Uterus (tissue), 4 donors: Measurements from ENCODE around the gene DRD3. TPM values are rescaled to one million over a fixed set of nuclear protein-coding genes. Genes with fewer than 3 reads are reported as not detected.

Experiments used
- DNase-seq, 2 donors: peaks; one replicate each; pipeline ENCODE4 v3.0.0-alpha.2; 2019 to 2020
- H3K27ac ChIP-seq, 2 donors: fragments of 200-600 bp; sonication (generic); 1 replicate in 1 of 2; 2 replicates in 1 of 2; pipeline ENCODE4 v1.5.1; 2016 to 2018
- H3K27me3 ChIP-seq, 2 donors: fragments of 200-600 bp; sonication (generic); one replicate each; pipeline ENCODE4 v1.5.1; 2018 to 2019; ENCODE audit warnings: control low read depth in 1 of 2
- H3K36me3 ChIP-seq, 2 donors: fragments of 200-600 bp; sonication (generic); one replicate each; pipeline ENCODE4 v1.5.1; 2019; ENCODE audit warnings: control low read depth in 1 of 2
- H3K4me1 ChIP-seq, 2 donors: fragments of 200-600 bp; sonication (generic); one replicate each; pipeline ENCODE4 v1.5.1; 2018 to 2019; ENCODE audit warnings: control low read depth in 1 of 2
- H3K4me3 ChIP-seq, 2 donors: fragments of 200-600 bp; sonication (generic); 1 replicate in 1 of 2; 2 replicates in 1 of 2; pipeline ENCODE4 v1.5.1; 2018 to 2019; ENCODE audit warnings: mild to moderate bottlenecking in 1 of 2
- H3K9me3 ChIP-seq, 2 donors: fragments of 200-600 bp; sonication (generic); one replicate each; pipeline ENCODE4 v1.5.1; 2019; ENCODE audit warnings: control low read depth in 1 of 2
- POLR2A ChIP-seq, 2 donors: fragments of 450-650 bp; IDR thresholded peaks; one replicate each; pipeline ENCODE4 v1.6.1; 2016; ENCODE audit warnings: antibody characterized with exemption in 2 of 2, mild to moderate bottlenecking in 1 of 2, moderate library complexity in 1 of 2
- intact Hi-C: fragments of 100-400 bp; cut with DNase I; formaldehyde crosslinking; loops from one replicate; pipeline ENCODE4 v1.15.1; 2023; ENCODE audit warnings: low total_unique reads
- total RNA-seq, 4 donors: library from RNA; depleted of rRNA in 3 of 4; stranded (reverse); fragments of >200 nt in 3 of 4; gene quantifications; one replicate each; pipeline versions ENCODE4 v1.1.0 to v1.2.4, GENCODE V29; 2014 to 2023
- TF ChIP-seq, protein P1 (sequence below), 4 experiments: fragments of 200-600 bp in 2 of 4; fragments of 450-650 bp in 2 of 4; sonication (generic) in 2 of 4; IDR thresholded peaks; one replicate each; pipeline ENCODE4 v1.5.1; 2016 to 2019; ENCODE audit warnings: antibody characterized with exemption in 4 of 4, mild to moderate bottlenecking in 2 of 4, moderate library complexity in 1 of 4
- donor health status: DM: yes; HTN: yes; CAD: no.

Gene DRD3
- total RNA-seq, 4 donors from 2014 or later = not detected

DNA sequence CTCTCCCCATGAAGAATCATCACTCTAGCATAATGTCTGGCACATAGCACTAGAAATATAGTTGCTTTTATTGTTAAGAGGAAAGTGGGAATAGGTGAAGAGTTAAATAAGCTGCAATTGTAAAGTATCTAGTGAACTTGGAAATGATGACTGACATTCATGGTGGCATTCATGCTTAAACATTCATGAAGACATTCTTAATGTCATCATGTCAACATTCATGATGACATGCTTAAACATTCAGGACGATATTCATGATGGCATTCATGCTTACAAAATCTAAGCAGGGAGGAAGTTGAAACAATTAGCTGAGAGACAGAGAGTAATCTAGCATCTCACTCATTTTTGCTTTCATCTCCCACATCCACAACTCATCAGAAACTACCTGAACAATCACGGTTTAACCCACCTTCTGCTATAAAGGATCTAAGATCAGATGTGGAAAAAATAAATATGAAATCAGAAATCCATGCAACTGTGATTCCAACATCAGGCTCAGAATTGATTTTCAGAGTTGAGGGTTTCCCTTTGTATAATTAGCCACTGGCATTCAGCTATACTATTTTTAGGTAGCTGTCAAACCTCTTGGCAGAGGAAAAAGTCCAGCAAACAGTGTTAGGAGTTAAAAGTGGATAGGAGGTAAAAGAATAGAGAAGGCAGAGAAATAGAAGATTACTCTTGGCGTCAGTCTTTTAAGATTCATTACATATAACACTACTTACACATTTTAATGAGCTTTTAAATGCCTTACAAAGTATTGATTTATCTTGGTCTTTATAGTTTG, 3.5 kb downstream of the DRD3 start:
- H3K27me3 ChIP-seq = no peaks in the 10 kb centered on the region
- no peak overlapping the region for H3K4me3 ChIP-seq
- DNase-seq = no peak
- no peaks in the 10 kb centered on the region for H3K4me1 ChIP-seq
- H3K27ac ChIP-seq = no peak overlapping the region
- intact Hi-C loops = no loop called here
- no peaks in the 10 kb centered on the region for H3K9me3 ChIP-seq
- TF ChIP-seq POLR2A (IDR thresholded peaks at IDR 0.05) = no peak
- TF ChIP-seq, protein P1, sequence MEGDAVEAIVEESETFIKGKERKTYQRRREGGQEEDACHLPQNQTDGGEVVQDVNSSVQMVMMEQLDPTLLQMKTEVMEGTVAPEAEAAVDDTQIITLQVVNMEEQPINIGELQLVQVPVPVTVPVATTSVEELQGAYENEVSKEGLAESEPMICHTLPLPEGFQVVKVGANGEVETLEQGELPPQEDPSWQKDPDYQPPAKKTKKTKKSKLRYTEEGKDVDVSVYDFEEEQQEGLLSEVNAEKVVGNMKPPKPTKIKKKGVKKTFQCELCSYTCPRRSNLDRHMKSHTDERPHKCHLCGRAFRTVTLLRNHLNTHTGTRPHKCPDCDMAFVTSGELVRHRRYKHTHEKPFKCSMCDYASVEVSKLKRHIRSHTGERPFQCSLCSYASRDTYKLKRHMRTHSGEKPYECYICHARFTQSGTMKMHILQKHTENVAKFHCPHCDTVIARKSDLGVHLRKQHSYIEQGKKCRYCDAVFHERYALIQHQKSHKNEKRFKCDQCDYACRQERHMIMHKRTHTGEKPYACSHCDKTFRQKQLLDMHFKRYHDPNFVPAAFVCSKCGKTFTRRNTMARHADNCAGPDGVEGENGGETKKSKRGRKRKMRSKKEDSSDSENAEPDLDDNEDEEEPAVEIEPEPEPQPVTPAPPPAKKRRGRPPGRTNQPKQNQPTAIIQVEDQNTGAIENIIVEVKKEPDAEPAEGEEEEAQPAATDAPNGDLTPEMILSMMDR (IDR thresholded peaks at IDR 0.05) = no peak
- H3K36me3 ChIP-seq = no peaks in the 10 kb centered on the region

DNA sequence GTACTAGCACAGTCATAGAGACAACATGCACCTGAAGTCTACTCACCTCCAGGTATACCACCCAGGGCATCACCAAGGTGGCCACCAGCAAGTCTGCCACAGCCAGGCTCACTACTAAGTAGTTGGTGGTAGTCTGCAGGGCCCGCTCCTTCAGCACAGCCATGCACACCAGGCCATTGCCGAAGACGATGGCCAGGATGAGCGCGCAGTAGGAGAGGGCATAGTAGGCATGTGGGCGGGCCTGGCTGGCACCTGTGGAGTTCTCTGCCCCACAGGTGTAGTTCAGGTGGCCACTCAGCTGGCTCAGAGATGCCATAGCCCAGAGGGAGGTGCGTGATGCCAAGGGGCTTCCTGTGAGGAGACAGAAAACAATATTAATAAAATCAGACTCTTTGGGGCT, 7.2 kb downstream of the DRD3 start:
- no peak for TF ChIP-seq POLR2A (IDR thresholded peaks at IDR 0.05)
- TF ChIP-seq, protein P1 (IDR thresholded peaks at IDR 0.05) = no peak
- Histone ChIP-seq H3K27me3 (no peaks in the 10 kb centered on the region), H3K27ac (no peak overlapping the region), H3K9me3 (no peaks in the 10 kb centered on the region), H3K4me1 (no peaks in the 10 kb centered on the region), H3K36me3 (no peaks in the 10 kb centered on the region), H3K4me3 (no peak overlapping the region)
- DNase-seq = no peak
- intact Hi-C loops = no loop called here

DNA sequence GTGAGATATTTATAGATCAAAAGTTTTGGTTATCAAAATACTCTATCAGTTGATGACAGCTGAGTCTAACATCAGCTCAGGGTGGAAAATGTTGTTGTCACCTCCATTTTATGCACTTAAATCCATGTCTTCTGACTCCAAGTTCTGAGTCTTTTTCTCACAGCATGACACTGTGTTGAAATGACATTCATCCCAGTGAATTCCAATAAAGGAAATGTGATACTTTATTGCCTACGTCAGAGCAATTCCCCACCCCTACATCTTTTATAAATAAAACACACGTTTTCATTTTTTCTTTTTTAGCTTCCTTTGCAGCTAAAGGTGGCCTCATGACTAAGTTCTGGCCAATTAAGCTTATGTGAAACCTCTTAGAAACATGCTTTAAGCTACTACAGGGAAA, 10.7 kb downstream of the DRD3 start:
- no peaks in the 10 kb centered on the region for H3K9me3 ChIP-seq
- no peaks in the 10 kb centered on the region for H3K27me3 ChIP-seq
- H3K4me3 ChIP-seq = no peak overlapping the region
- no peaks in the 10 kb centered on the region for H3K36me3 ChIP-seq
- H3K4me1 ChIP-seq = no peaks in the 10 kb centered on the region
- no peak for DNase-seq
- no peak overlapping the region for H3K27ac ChIP-seq
- TF ChIP-seq, protein P1 (IDR thresholded peaks at IDR 0.05) = no peak
- no peak for TF ChIP-seq POLR2A (IDR thresholded peaks at IDR 0.05)
- intact Hi-C loops = no loop called here

DNA sequence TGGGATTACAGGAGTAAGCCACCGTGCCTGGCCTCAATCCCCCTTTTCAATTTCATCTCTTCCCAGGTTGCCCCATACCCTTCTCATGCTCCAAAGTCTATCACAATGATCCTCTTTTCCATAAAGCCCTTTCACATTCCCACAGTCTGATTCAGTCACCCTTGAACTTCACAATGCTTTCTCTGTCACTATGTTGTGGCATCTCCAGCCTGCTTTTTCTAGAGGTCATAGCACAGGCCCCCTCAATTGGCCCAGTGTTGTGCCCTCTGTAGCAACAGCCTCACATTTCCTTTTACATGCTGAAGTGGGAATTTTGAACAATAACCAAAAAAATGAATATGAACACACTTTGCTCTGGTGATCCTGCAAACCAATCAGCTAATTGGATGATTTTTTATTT, 21.5 kb downstream of the DRD3 start:
- TF ChIP-seq POLR2A (IDR thresholded peaks at IDR 0.05) = no peak
- TF ChIP-seq, protein P1 (IDR thresholded peaks at IDR 0.05) = no peak
- intact Hi-C loops = no loop called here

DNA sequence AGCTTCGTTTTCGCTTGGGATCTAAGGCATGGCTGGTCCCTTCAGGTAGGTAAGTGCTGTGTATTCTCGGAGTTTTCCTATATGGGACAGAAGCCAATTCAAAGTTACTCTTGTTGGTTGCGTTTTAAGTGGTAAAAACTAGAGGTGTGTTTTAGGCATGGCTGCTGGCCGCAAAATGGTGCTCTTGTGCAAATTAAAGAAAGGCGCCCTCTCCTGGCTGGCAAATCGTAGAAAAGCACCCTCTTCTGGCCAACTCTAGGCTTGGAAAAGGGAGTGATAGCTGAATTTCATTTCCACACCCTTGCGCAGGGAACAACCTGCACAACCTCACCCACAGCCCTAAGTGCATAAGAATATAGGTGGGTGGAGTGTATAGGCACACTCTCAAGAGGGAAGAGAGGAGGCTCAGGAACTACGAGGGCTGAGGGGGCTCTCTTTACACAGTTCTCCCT, 23.5 kb downstream of the DRD3 start:
- Histone ChIP-seq H3K4me3 (no peak overlapping the region), H3K9me3 (no peaks in the 10 kb centered on the region), H3K27ac (no peak overlapping the region), H3K4me1 (no peaks in the 10 kb centered on the region), H3K27me3 (no peaks in the 10 kb centered on the region), H3K36me3 (no peaks in the 10 kb centered on the region)
- no peak for DNase-seq
- no peak for TF ChIP-seq POLR2A (IDR thresholded peaks at IDR 0.05)
- TF ChIP-seq, protein P1 (IDR thresholded peaks at IDR 0.05) = no peak
- intact Hi-C loops = no loop called here

More for the DNA sequence above, 21.5 kb downstream of the DRD3 start:
- H3K27ac ChIP-seq = no peak overlapping the region
- DNase-seq = no peak
- no peak overlapping the region for H3K4me3 ChIP-seq
- H3K27me3 ChIP-seq = no peaks in the 10 kb centered on the region
- no peaks in the 10 kb centered on the region for H3K36me3 ChIP-seq
- H3K9me3 ChIP-seq = no peaks in the 10 kb centered on the region
- H3K4me1 ChIP-seq = no peaks in the 10 kb centered on the region
